GM19395 (cell line): ENCODE results near the gene RALGAPA1.
"Not testable (repeated sequence)": the region's sequence is repeated elsewhere in the genome, so short reads cannot be mapped to it uniquely, and the experiment has no call there.

Experiments used
- ATAC-seq: cut with Tn5 transposase; IDR thresholded peaks from one replicate; pipeline ENCODE4 v1.9.1; 2021; ENCODE audit warnings: mild to moderate bottlenecking, moderate library complexity; ENCODE audit not compliant: unreplicated experiment

RALGAPA1 gene

GRCh38 chr14:35808638-35809563 lies at the start of gene RALGAPA1:
RALGAPA1 (minus strand) TSS chr14:35809295; CDS start chr14:35808835, 460 bp downstream.
- ATAC-seq: peak; percentile 97

GRCh38 chr14:35858521-35859209 lies 49.6 kb upstream of the RALGAPA1 start:
- no peak for ATAC-seq

GRCh38 chr14:35855876-35856481 lies 46.9 kb upstream of the RALGAPA1 start:
- peak; percentile 97 for ATAC-seq

GRCh38 chr14:35854696-35855270 lies 45.7 kb upstream of the RALGAPA1 start:
- no peak for ATAC-seq

GRCh38 chr14:35853225-35853624 lies 44.1 kb upstream of the RALGAPA1 start:
- no peak for ATAC-seq

- no peak for ATAC-seq
These were observed 42.7 kb upstream of the RALGAPA1 start for GRCh38 chr14:35851823-35852222.

- no peak for ATAC-seq
These were observed 40.0 kb upstream of the RALGAPA1 start for GRCh38 chr14:35849122-35849521.

GRCh38 chr14:35847636-35848035 lies 38.5 kb upstream of the RALGAPA1 start:
- no peak for ATAC-seq

DNA sequence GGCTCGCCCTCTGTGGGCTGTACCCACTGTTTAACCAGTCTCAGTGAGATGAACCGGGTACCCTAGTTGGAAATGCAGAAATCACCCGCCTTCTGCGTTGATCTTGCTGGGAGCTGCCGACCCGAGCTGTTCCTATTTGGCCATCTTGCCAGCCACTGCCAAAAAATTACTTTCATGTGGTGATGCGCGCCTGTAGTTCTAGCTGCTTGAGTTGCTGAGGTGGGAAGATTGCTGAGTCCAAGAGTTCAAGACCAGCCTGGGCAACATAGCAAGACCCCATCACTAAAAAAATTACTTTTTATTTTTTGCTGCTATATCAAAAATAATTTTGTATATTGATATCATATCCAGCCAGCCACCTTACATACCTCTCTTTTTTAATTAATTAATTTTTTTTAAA lies 35.4 kb upstream of the RALGAPA1 start:
- no peak for ATAC-seq

GRCh38 chr14:35842245-35842644 lies 33.1 kb upstream of the RALGAPA1 start:
- not testable (repeated sequence) for ATAC-seq

- ATAC-seq: not testable (repeated sequence)
These were observed 32.6 kb upstream of the RALGAPA1 start for GRCh38 chr14:35841704-35842103.

- no peak for ATAC-seq
These were observed 26.3 kb upstream of the RALGAPA1 start for GRCh38 chr14:35835208-35835982.

- no peak for ATAC-seq
These were observed 20.4 kb upstream of the RALGAPA1 start for GRCh38 chr14:35829449-35829848.

GRCh38 chr14:35827678-35828472 lies 18.8 kb upstream of the RALGAPA1 start:
- ATAC-seq: no peak

DNA sequence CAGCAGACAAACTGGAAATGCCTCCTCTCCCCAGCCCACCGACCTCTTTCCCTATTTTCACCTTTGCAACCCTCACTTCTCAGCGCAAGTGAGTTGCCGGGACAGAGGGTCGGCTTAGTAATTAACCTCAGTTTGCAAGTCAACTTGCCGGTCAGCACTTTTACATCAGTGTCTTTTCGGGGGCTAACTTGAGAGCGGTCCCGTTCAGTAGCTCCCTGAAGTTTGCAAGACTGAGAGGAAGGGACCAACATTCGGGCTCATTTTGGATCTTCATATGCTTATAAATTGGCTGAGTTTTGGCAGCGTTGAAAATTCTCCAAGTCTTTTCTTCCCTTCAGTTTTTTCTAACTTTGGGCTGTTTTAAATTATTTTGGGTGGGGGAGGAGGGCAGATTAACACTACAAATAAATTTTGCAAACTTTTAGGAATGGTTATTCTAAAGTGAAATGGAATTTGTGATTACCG lies 17.9 kb upstream of the RALGAPA1 start:
- ATAC-seq: no peak

DNA sequence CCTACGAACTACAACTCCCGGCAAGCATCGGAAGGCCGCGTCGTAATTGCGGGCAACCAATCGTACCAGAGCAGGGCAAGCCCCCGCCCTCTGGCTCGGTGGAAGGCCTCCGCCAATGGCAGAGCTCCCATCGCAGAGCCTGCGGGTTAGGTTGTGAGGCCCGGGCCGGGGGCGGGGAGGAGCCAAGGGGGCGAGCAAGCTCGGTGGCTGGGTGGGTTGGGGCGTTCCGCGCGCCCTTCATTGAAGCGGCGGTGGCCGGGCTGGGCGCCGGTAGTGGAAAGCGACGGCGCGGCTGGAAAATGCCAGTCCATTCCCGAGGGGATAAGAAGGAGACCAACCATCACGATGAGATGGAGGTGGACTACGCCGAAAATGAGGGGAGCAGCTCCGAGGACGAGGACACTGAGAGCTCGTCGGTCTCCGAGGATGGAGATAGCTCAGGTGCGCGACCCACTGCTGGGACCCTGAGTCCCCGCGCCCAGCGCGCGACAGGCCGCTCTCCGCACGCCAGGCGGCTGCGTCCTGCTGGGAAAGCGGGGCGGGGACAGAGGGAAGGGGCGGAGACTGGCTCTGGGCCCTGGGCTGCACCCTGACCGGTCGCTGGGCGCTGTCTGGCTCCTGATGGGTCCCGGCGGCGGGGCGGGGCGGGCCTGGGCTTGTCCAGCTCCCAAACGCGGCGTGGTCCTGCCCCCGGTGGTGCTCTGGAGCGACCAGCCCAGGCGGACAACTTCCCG lies 17.3 kb upstream of the RALGAPA1 start, which contains the start of gene BRMS1L:
Gene BRMS1L (plus strand): TSS at position 121 of the 734 bp plus-strand sequence. CDS start 179 bp downstream, at position 300.
- ATAC-seq: peak; percentile 98

GRCh38 chr14:35825968-35826217 lies 16.8 kb upstream of the RALGAPA1 start:
- no peak for ATAC-seq

GRCh38 chr14:35824446-35825165 lies 15.5 kb upstream of the RALGAPA1 start:
- ATAC-seq: not testable (repeated sequence)
